Fibroblast of the aortic adventitia (primary cell): ENCODE measurements around the gene FERMT2. TPM values are rescaled to one million over a fixed set of nuclear protein-coding genes. Genes with fewer than 3 reads are reported as not detected.
A peak's percentile ranks its signal among the peaks of the same experiment; 100 is the strongest.

Experiments
- DNase-seq: peaks from one replicate; pipeline ENCODE4 v3.0.0-alpha.2; 2010; ENCODE audit warnings: low read depth
- H3K4me3 ChIP-seq: 2 replicates; pipeline ENCODE4 v1.5.1; 2011; ENCODE audit warnings: low read depth, mild to moderate bottlenecking, control low read depth, low read length, moderate library complexity
- total RNA-seq: library from RNA; depleted of rRNA; stranded (reverse); fragments of >200 nt; gene quantifications from 2 replicates; pipeline ENCODE4 v1.2.3, GENCODE V29; 2012; ENCODE audit warnings: low replicate concordance
- TF ChIP-seq, protein P1 (sequence below): IDR thresholded peaks from 2 replicates; pipeline ENCODE4 v1.5.1; 2011; ENCODE audit warnings: mild to moderate bottlenecking, low read length, control low read depth, inconsistent platforms; ENCODE audit not compliant: insufficient read depth

Gene FERMT2
- total RNA-seq, 1 donor = 162 TPM

DNA sequence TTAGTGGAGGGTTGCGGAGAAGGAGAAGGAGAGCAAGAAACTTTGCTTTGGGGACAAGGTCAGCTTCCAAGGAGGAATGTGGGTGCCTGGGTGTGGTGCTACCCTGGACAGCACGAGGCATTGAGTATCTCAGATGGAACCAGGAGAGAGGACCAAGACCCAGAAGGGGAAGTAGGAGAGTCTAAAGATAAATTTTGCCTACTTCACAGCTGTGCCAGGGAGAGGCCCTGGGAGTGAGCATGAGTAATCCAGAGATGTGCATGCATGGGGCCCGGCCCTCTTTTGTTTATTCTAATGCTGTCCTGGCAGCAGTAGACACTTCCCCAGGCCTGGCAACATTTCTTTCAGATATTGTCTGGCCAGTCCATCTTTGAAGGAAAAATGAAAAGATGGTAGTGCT is 110.0 kb downstream of the FERMT2 start:
- TF ChIP-seq, protein P1, sequence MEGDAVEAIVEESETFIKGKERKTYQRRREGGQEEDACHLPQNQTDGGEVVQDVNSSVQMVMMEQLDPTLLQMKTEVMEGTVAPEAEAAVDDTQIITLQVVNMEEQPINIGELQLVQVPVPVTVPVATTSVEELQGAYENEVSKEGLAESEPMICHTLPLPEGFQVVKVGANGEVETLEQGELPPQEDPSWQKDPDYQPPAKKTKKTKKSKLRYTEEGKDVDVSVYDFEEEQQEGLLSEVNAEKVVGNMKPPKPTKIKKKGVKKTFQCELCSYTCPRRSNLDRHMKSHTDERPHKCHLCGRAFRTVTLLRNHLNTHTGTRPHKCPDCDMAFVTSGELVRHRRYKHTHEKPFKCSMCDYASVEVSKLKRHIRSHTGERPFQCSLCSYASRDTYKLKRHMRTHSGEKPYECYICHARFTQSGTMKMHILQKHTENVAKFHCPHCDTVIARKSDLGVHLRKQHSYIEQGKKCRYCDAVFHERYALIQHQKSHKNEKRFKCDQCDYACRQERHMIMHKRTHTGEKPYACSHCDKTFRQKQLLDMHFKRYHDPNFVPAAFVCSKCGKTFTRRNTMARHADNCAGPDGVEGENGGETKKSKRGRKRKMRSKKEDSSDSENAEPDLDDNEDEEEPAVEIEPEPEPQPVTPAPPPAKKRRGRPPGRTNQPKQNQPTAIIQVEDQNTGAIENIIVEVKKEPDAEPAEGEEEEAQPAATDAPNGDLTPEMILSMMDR = no peak
- no peak overlapping the region for H3K4me3 ChIP-seq
- peak; percentile 74 for DNase-seq

DNA sequence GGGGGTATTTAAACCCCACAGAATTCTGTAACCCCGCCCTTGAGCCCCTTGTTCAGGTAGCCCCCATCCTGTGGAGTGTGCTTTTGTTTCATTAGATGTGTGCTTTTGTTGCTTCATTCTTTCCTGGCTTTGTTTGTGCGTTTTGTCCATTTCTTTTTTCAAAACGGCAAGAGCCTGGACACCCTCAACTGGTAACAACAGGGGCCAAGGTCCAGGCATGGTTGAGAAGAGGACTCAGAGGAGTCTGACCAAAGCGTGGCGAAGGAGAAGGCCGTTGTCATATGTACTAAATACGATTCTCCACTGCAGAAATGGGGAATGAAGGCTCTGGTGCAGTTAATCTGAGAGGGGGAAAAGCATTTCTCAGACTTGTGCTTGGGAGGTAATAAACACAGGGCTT is 113.4 kb downstream of the FERMT2 start:
- TF ChIP-seq, protein P1 = no peak
- H3K4me3 ChIP-seq = no peak overlapping the region
- DNase-seq = no peak

DNA sequence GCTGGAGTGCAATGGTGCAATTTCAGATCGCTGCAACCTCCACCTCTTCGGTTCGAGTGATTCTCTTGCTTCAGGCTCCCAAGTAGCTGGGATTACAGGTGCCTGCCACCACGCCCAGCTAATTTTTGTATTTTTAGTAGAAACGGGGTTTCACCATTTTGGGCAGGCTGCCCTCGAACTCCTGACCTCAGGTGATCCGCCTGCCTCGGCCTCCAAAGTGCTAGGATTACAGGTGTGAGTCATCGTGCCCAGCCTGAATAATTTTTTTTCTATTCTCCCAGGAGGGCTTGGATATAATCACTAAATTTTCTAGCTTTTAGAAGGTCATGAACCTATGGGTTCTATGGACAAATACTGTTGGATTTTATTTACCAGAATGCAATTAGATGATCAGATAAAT is 114.8 kb downstream of the FERMT2 start:
- TF ChIP-seq, protein P1 = no peak
- no peak for DNase-seq
- no peak overlapping the region for H3K4me3 ChIP-seq

DNA sequence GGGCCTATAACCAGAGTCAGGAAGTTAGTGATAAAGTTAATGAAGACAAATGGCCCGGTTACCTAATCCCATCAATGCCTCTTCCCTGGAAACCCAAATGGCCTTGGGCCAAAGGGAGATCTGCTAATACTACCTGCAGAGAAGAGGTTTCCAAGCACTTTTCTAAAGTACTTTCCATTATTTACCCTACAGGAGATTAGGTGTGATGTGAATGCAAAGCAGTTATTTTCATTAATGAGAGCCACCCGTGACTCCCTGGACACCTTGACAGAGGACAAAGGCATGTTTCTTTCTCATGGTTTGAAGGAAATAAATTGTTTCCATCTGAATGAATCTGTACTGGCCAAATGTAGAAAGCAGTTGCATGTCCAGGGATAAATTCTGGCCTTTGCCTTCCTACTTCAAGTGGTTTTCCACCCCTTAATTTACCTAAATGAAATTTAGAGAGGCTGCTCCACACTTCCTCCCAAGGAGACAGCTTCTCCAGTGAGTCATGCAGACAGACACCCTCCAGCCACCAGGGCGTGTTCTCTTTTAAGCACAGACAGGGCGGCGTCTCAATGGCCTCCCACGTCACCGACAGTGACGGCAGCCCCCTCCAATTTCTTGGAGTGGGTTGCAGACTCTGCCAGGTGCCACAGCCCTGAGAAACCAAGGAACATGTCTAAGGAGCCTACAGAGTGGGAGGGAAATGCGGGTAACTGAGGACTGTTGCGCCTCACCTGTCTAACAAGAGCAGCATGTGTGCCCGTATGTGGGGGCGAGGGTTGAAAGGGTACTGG is 115.5 kb downstream of the FERMT2 start:
- peak; percentile 64 for DNase-seq
- no peak overlapping the region for H3K4me3 ChIP-seq
- TF ChIP-seq, protein P1 = no peak

DNA sequence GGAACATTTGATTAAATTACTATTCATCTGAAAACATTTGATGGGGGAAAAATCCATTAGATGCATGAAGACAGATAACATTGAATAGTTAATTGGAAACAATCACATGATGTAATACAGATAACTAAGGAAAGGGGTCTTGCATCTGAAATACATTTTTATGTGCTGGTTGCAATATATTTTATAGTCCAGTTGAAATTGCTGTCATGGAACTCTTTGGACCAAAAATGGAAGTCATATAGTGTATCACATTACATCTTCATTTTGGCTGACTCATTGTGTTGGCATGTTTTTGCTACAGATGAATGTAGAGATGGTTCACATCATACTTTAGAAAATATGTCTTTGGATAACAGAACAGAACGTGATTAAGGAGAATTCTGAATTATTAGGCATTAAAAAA is 116.4 kb downstream of the FERMT2 start:
- TF ChIP-seq, protein P1 = no peak
- no peak overlapping the region for H3K4me3 ChIP-seq
- peak; percentile 88 for DNase-seq

DNA sequence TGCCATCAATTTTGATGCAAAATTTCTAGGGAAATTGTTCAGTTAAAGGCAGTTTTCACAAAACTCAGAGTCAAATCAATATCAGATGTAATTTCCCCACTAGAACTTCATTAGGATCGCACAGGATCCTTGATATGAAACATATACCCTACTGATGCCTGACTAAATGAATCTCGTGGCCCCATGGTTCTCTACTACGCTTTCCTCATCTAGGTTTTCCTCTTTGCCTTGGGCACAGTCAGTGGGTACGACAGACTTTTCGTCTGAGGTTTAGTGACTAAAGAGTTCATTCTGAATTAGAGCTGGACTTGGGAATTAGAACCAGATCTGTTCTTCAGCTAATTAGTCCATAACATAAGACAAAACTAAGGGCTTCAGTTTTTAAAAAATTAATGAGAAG is 117.0 kb downstream of the FERMT2 start:
- TF ChIP-seq, protein P1 = no peak
- H3K4me3 ChIP-seq = no peak overlapping the region
- DNase-seq = no peak
